IMR-90 (cell line): ENCODE data around the gene ZNF407. TPM values are rescaled to one million over a fixed set of nuclear protein-coding genes. Genes with fewer than 3 reads are reported as not detected.

ENCODE experiments used
- ATAC-seq: fragments of 200-7000 bp; cut with Tn5 transposase; 2 replicates; pipeline ENCODE4 v1.9.1; 2020; ENCODE audit warnings: low read depth, mild to moderate bottlenecking, moderate library complexity
- BruUV-seq: library from RNA; stranded (reverse); fragments of 400-500 nt; replicated peaks from 2 replicates; lab custom pipeline; 2021; lab: Mats Ljungman, UMichigan
- CTCF ChIA-PET: fragments of 300-600 bp; formaldehyde crosslinking; extraction: SDS; loops from one replicate; lab custom pipeline; 2021; ENCODE audit warnings: antibody characterized with exemption; lab: Yijun Ruan, JAX
- POLR2A ChIA-PET: fragments of 300-600 bp; sonication (Branson Sonifier 250); formaldehyde crosslinking; loops from one replicate; lab custom pipeline; 2022; ENCODE audit warnings: antibody characterized with exemption; ENCODE audit not compliant: unreplicated experiment; lab: Charles Lee
- DNase-seq: peaks from one replicate; pipeline ENCODE4 v3.0.0; 2013
- H2AFZ ChIP-seq: replicated peaks from 2 replicates; pipeline ENCODE3; 2013; ENCODE audit warnings: low read length, mild to moderate bottlenecking; ENCODE audit not compliant: poor library complexity
- H2AK5ac ChIP-seq: 2 replicates; pipeline ENCODE4 v1.6.1; 2013; ENCODE audit warnings: low read depth, low read length, inconsistent platforms
- H2AK9ac ChIP-seq: replicated peaks from 2 replicates; pipeline ENCODE3; 2013; ENCODE audit warnings: mild to moderate bottlenecking, low read depth, low read length, moderate library complexity; ENCODE audit not compliant: poor library complexity
- H2BK120ac ChIP-seq: 2 replicates; pipeline ENCODE4 v1.6.1; 2013; ENCODE audit warnings: low read depth, low read length, inconsistent platforms
- H2BK15ac ChIP-seq: 3 replicates; pipeline ENCODE4 v1.6.1; 2013; ENCODE audit warnings: low read depth, low read length, inconsistent platforms
- H2BK20ac ChIP-seq: 2 replicates; pipeline ENCODE4 v1.6.1; 2013; ENCODE audit warnings: low read depth, mild to moderate bottlenecking, inconsistent platforms, low read length, moderate library complexity
- H2BK5ac ChIP-seq: 2 replicates; pipeline ENCODE4 v1.6.1; 2013; ENCODE audit warnings: mild to moderate bottlenecking, low read depth, low read length, inconsistent platforms; ENCODE audit not compliant: poor library complexity, severe bottlenecking
- H3K14ac ChIP-seq: replicated peaks from 2 replicates; pipeline ENCODE4 v1.6.1; 2013; ENCODE audit warnings: low read depth, low read length, inconsistent platforms
- H3K18ac ChIP-seq: 2 replicates; pipeline ENCODE4 v1.6.1; 2013; ENCODE audit warnings: low read depth, low read length, control low read depth
- H3K23ac ChIP-seq: 2 replicates; pipeline ENCODE4 v1.6.1; 2013; ENCODE audit warnings: low read depth, low read length, inconsistent platforms
- H3K27ac ChIP-seq: 2 replicates; pipeline ENCODE4 v1.5.1; 2013; ENCODE audit warnings: mild to moderate bottlenecking, control low read depth, low read length; ENCODE audit not compliant: insufficient read depth
- H3K27me3 ChIP-seq: 2 replicates; pipeline ENCODE4 v1.6.1; 2013; ENCODE audit warnings: low read length; ENCODE audit not compliant: control insufficient read depth, insufficient read depth
- H3K36me3 ChIP-seq: 2 replicates; pipeline ENCODE4 v1.6.1; 2013; ENCODE audit warnings: low read length, mixed read lengths; ENCODE audit not compliant: control insufficient read depth, insufficient read depth
- H3K4ac ChIP-seq: 2 replicates; pipeline ENCODE4 v1.6.1; 2013; ENCODE audit warnings: low read depth, low read length, inconsistent platforms
- H3K4me1 ChIP-seq: 2 replicates; pipeline ENCODE4 v1.6.1; 2013; ENCODE audit warnings: low read length, mixed read lengths; ENCODE audit not compliant: control insufficient read depth, insufficient read depth
- H3K4me2 ChIP-seq: 2 replicates; pipeline ENCODE4 v1.6.1; 2013; ENCODE audit warnings: low read depth, mild to moderate bottlenecking, control low read depth, low read length, moderate library complexity
- H3K4me3 ChIP-seq: 2 replicates; pipeline ENCODE4 v1.5.1; 2013; ENCODE audit warnings: low read depth, mild to moderate bottlenecking, control low read depth, low read length, moderate library complexity; ENCODE audit not compliant: insufficient read depth
- H3K56ac ChIP-seq: 2 replicates; pipeline ENCODE4 v1.6.1; 2013; ENCODE audit warnings: low read length, inconsistent platforms; ENCODE audit not compliant: insufficient read depth; ENCODE audit errors: extremely low read depth
- H3K79me1 ChIP-seq, 2 experiments: 2 replicates each; pipeline ENCODE4 v1.6.1; 2013; ENCODE audit warnings: low read length in 2 of 2, inconsistent platforms in 1 of 2, low read depth in 1 of 2
- H3K9ac ChIP-seq: 2 replicates; pipeline ENCODE4 v1.6.1; 2013; ENCODE audit warnings: low read depth, low read length, control low read depth
- H3K9me1 ChIP-seq: 2 replicates; pipeline ENCODE4 v1.6.1; 2013; ENCODE audit warnings: low read length, inconsistent platforms; ENCODE audit not compliant: insufficient read depth
- H3K9me3 ChIP-seq: 2 replicates; pipeline ENCODE4 v1.6.1; 2013; ENCODE audit warnings: low read length; ENCODE audit not compliant: control insufficient read depth, insufficient read depth
- H4K20me1 ChIP-seq: 2 replicates; pipeline ENCODE4 v1.6.1; 2013; ENCODE audit warnings: low read length, inconsistent platforms; ENCODE audit not compliant: insufficient read depth
- H4K5ac ChIP-seq: 2 replicates; pipeline ENCODE4 v1.6.1; 2013; ENCODE audit warnings: mild to moderate bottlenecking, low read depth, low read length, control low read depth
- H4K8ac ChIP-seq, 2 experiments: 2 replicates each; pipeline ENCODE4 v1.6.1; 2013; ENCODE audit warnings: low read depth in 2 of 2, low read length in 2 of 2, control low read depth in 1 of 2, inconsistent platforms in 1 of 2
- H4K91ac ChIP-seq: 2 replicates; pipeline ENCODE4 v1.6.1; 2013; ENCODE audit warnings: low read depth, low read length, inconsistent platforms; ENCODE audit not compliant: insufficient read depth
- BHLHE40 ChIP-seq: fragments of 150-350 bp; IDR thresholded peaks from 2 replicates; pipeline ENCODE4 v1.6.1; 2016; ENCODE audit warnings: mild to moderate bottlenecking, low read depth, low read length
- CEBPB ChIP-seq: IDR thresholded peaks from 2 replicates; pipeline ENCODE4 v1.6.1; 2012; ENCODE audit warnings: low read depth, low read length, improper control_type of control experiment
- CHD1 ChIP-seq: IDR thresholded peaks from 2 replicates; pipeline ENCODE4 v1.6.1; 2012; ENCODE audit warnings: low read depth, low read length, improper control_type of control experiment
- FOS ChIP-seq: fragments of 150-350 bp; IDR thresholded peaks from 2 replicates; pipeline ENCODE4 v1.6.1; 2016; ENCODE audit warnings: low read depth, low read length
- MAFK ChIP-seq: IDR thresholded peaks from 2 replicates; pipeline ENCODE4 v1.6.1; 2012; ENCODE audit warnings: low read depth, low read length, improper control_type of control experiment
- MAZ ChIP-seq: IDR thresholded peaks from 2 replicates; pipeline ENCODE4 v1.6.1; 2012; ENCODE audit warnings: low read depth, mild to moderate bottlenecking, low read length, improper control_type of control experiment, moderate library complexity, borderline replicate concordance
- NFE2L2 ChIP-seq: fragments of 150-350 bp; IDR thresholded peaks from 2 replicates; pipeline ENCODE4 v1.6.1; 2016; ENCODE audit warnings: low read depth, mild to moderate bottlenecking, low read length
- POLR2A ChIP-seq: IDR thresholded peaks from 2 replicates; pipeline ENCODE4 v1.6.1; 2012; ENCODE audit warnings: mild to moderate bottlenecking, low read depth, low read length
- RAD21 ChIP-seq: IDR thresholded peaks from 2 replicates; pipeline ENCODE4 v1.6.1; 2012; ENCODE audit warnings: low read length, improper control_type of control experiment
- RCOR1 ChIP-seq: IDR thresholded peaks from 2 replicates; pipeline ENCODE4 v1.6.1; 2012; ENCODE audit warnings: mild to moderate bottlenecking, low read length, improper control_type of control experiment; ENCODE audit not compliant: insufficient replicate concordance
- SMC3 ChIP-seq: fragments of 150-350 bp; IDR thresholded peaks from 2 replicates; pipeline ENCODE4 v1.6.1; 2016; ENCODE audit warnings: low read depth, mild to moderate bottlenecking, antibody characterized with exemption, low read length, moderate library complexity
- USF2 ChIP-seq: fragments of 150-350 bp; IDR thresholded peaks from 2 replicates; pipeline ENCODE4 v1.6.1; 2017; ENCODE audit warnings: mild to moderate bottlenecking, antibody characterized with exemption, low read length, low read depth
- WGBS, 2 experiments: methylation state at CpG; one replicate each; pipeline versions ENCODE4 v1.1.5 to v1.1.7; 2013; ENCODE audit warnings: missing lambda C conversion rate in 2 of 2; ENCODE audit not compliant: insufficient read length in 1 of 2; ENCODE audit errors: extremely low coverage in 2 of 2; 5-methylcytosine and 5-hydroxymethylcytosine counted together
- dilution Hi-C: fragments of 300-500 bp; cut with HindIII; formaldehyde crosslinking; loops from one replicate; pipeline ENCODE4 v1.14.3; 2018; ENCODE audit warnings: low sequenced_read_pairs; ENCODE audit not compliant: unreplicated experiment
- in situ Hi-C: fragments of 300-500 bp; cut with MboI; formaldehyde crosslinking; loops from 3 replicates; pipeline ENCODE4 v1.14.3; 2019; ENCODE audit warnings: low sequenced_read_pairs, inconsistent platforms, mixed read lengths
- intact Hi-C: fragments of 100-400 bp; cut with micrococcal nuclease; formaldehyde crosslinking; loops from 2 replicates; pipeline ENCODE4 v1.10.0; 2022
- polyA plus RNA-seq, 3 experiments: library from polyadenylated mRNA; depleted of rRNA; stranded (reverse); fragments of >200 nt; gene quantifications; 2 replicates each; pipeline ENCODE4 v1.2.3, GENCODE V29; 2012; ENCODE audit warnings: low replicate concordance in 1 of 3
- total RNA-seq: library from RNA; depleted of rRNA; stranded (reverse); fragments of >200 nt; gene quantifications from 2 replicates; pipeline ENCODE4 v1.2.3, GENCODE V29; 2012
- TF ChIP-seq, protein P1 (sequence below): fragments of 150-350 bp; IDR thresholded peaks from 2 replicates; pipeline ENCODE4 v1.6.1; 2016; ENCODE audit warnings: low read depth, mild to moderate bottlenecking, low read length, moderate library complexity, borderline replicate concordance
- TF ChIP-seq, protein P2 (sequence below): conservative IDR thresholded peaks from 2 replicates; pipeline ENCODE4 v1.5.1; 2012; ENCODE audit warnings: mild to moderate bottlenecking, low read depth, low read length, improper control_type of control experiment

Gene ZNF407
- total and polyA plus RNA-seq, 2 of the 4 experiments (the other 2 are of a cell fraction), result 3.1 to 20.1 TPM

DNA sequence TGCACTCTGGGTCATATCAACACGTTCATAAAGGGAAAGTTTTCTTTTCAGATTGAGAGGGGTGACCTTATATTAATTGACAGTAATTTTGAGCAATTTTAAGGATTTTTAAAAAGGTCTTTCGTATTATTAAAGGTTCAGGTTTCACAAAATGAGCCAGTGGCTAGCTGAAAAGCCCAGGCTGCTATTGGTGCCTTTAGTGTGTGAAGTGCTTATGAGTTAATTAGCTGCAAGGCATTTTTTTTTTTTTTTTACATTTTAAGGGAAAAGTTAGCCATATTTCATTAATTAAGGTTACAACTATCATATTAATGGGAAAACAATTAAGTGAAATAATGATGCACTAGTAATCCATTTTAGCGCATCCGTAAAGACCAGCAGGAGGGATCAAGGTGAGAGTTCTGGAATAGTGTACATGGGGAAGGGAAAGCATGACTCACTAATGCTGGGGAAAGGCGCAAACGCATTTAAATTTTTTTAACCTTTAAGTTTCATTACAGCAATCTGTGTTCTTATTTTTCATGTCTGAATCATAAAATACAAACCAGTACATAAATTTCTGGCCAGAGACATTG is 200.0 kb downstream of the ZNF407 start:
- Histone ChIP-seq H2AK5ac (0 out of 2 replicates have a peak overlapping the region, but pooled peaks have one; percentile 37), H3K9me1 (0 out of 2 replicates have a peak, but pooled peaks cover 3% of the 10 kb centered on the region), H3K56ac (no peak overlapping the region), H3K14ac (peak overlapping the region; percentile 55), H2AFZ (no peak overlapping the region), H2BK20ac (peak overlapping the region; percentile 77; the same call in 1 of the 2 replicates), H4K5ac (peak overlapping the region; percentile 71; the same call in 1 of the 2 replicates), H3K4me2 (peak overlapping the region; percentile 99; the same call in 1 of the 2 replicates), H3K79me1 (peaks cover 0 to 3% of the 10 kb centered on the region in 2 experiments; a peak in 1 of 4 replicates), H3K4me3 (no peak overlapping the region), H3K18ac (no peak overlapping the region), H3K27ac (no peak overlapping the region), H4K8ac (peak overlapping the region in 1 of 2 experiments; percentile 77; a peak in 1 of 4 replicates), H2AK9ac (no peak overlapping the region), H3K4me1 (peaks cover 3% of the 10 kb centered on the region; the same call in 1 of the 2 replicates), H2BK15ac (no peak overlapping the region), H3K36me3 (no peaks in the 10 kb centered on the region), H4K91ac (peak overlapping the region; percentile 28; the same call in 1 of the 2 replicates), H3K4ac (peak overlapping the region; percentile 48; the same call in 1 of the 2 replicates), H3K27me3 (no peaks in the 10 kb centered on the region), H3K9me3 (no peaks in the 10 kb centered on the region), H3K23ac (0 out of 2 replicates have a peak overlapping the region, but pooled peaks have one; percentile 25), H2BK120ac (peak overlapping the region; percentile 47; the same call in 1 of the 2 replicates), H3K9ac (0 out of 2 replicates have a peak overlapping the region, but pooled peaks have one; percentile 14), H4K20me1 (no peaks in the 10 kb centered on the region), H2BK5ac (peak overlapping the region; percentile 73)
- no peak for ATAC-seq
- CTCF ChIA-PET, result no interaction called here
- intact Hi-C loops (no loop called here), in situ Hi-C loops (no loop called here), dilution Hi-C loops (no loop called here)
- TF ChIP-seq FOS (no peak), RAD21 (no peak), POLR2A (no peak), USF2 (no peak), NFE2L2 (no peak), BHLHE40 (no peak), MAZ (no peak), RCOR1 (no peak), CHD1 (no peak), CEBPB (no peak), SMC3 (no peak), MAFK (no peak)
- TF ChIP-seq, protein P1, sequence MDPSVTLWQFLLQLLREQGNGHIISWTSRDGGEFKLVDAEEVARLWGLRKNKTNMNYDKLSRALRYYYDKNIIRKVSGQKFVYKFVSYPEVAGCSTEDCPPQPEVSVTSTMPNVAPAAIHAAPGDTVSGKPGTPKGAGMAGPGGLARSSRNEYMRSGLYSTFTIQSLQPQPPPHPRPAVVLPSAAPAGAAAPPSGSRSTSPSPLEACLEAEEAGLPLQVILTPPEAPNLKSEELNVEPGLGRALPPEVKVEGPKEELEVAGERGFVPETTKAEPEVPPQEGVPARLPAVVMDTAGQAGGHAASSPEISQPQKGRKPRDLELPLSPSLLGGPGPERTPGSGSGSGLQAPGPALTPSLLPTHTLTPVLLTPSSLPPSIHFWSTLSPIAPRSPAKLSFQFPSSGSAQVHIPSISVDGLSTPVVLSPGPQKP, result no peak
- TF ChIP-seq, protein P2, sequence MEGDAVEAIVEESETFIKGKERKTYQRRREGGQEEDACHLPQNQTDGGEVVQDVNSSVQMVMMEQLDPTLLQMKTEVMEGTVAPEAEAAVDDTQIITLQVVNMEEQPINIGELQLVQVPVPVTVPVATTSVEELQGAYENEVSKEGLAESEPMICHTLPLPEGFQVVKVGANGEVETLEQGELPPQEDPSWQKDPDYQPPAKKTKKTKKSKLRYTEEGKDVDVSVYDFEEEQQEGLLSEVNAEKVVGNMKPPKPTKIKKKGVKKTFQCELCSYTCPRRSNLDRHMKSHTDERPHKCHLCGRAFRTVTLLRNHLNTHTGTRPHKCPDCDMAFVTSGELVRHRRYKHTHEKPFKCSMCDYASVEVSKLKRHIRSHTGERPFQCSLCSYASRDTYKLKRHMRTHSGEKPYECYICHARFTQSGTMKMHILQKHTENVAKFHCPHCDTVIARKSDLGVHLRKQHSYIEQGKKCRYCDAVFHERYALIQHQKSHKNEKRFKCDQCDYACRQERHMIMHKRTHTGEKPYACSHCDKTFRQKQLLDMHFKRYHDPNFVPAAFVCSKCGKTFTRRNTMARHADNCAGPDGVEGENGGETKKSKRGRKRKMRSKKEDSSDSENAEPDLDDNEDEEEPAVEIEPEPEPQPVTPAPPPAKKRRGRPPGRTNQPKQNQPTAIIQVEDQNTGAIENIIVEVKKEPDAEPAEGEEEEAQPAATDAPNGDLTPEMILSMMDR, result no peak
- no CpG with 5 or more reads among the region's 6 CpGs for WGBS, 2 experiments
- POLR2A ChIA-PET, result no interaction called here
- no peak for DNase-seq
- no TSS peak for BruUV-seq
